WTC11 (cell line): ENCODE measurements around the gene SLPI. TPM values are rescaled to one million over a fixed set of nuclear protein-coding genes. Genes with fewer than 3 reads are reported as not detected.
A peak's percentile ranks its signal among the peaks of the same experiment; 100 is the strongest.

Source experiments
- ATF6 ChIP-seq: sonication (generic); formaldehyde crosslinking; IDR thresholded peaks from 2 replicates; pipeline ENCODE4 v1.8.1; 2023; ENCODE audit warnings: mild to moderate bottlenecking, missing genetic modification reagents
- EMX1 ChIP-seq: fragments of 250-450 bp; sonication (Bioruptor Pico); IDR thresholded peaks from 2 replicates; pipeline ENCODE4 v1.8.0; 2021; ENCODE audit warnings: mild to moderate bottlenecking
- MXD4 ChIP-seq: fragments of 250-450 bp; sonication (Bioruptor Pico); IDR thresholded peaks from 2 replicates; pipeline ENCODE4 v1.8.0; 2021; ENCODE audit warnings: mild to moderate bottlenecking, moderate library complexity, borderline replicate concordance
- NFE2L1 ChIP-seq: sonication (generic); formaldehyde crosslinking; IDR thresholded peaks from 2 replicates; pipeline ENCODE4 v1.8.1; 2023; ENCODE audit warnings: missing genetic modification reagents
- NFYB ChIP-seq: sonication (generic); formaldehyde crosslinking; conservative IDR thresholded peaks from 2 replicates; pipeline ENCODE4 v1.8.0; 2022; ENCODE audit warnings: low read depth, missing genetic modification reagents
- NR2C2 ChIP-seq: sonication (generic); formaldehyde crosslinking; IDR thresholded peaks from 2 replicates; pipeline ENCODE4 v1.8.0; 2022; ENCODE audit warnings: mild to moderate bottlenecking, missing genetic modification reagents
- RORB ChIP-seq: fragments of 250-450 bp; sonication (Bioruptor Pico); IDR thresholded peaks from 2 replicates; pipeline ENCODE4 v1.9.0; 2021; ENCODE audit warnings: mild to moderate bottlenecking
- STAT6 ChIP-seq: sonication (generic); formaldehyde crosslinking; conservative IDR thresholded peaks from 2 replicates; pipeline ENCODE4 v1.8.1; 2023; ENCODE audit warnings: mild to moderate bottlenecking, low read depth, missing genetic modification reagents, moderate library complexity
- TCF7 ChIP-seq: sonication (generic); formaldehyde crosslinking; IDR thresholded peaks from 2 replicates; pipeline ENCODE4 v1.8.0; 2022; ENCODE audit warnings: mild to moderate bottlenecking, low read depth, missing genetic modification reagents, moderate library complexity
- TEAD1 ChIP-seq: sonication (generic); formaldehyde crosslinking; IDR thresholded peaks from 2 replicates; pipeline ENCODE4 v1.8.0; 2022; ENCODE audit warnings: mild to moderate bottlenecking, missing genetic modification reagents
- ZNF232 ChIP-seq: sonication (generic); formaldehyde crosslinking; IDR thresholded peaks from 2 replicates; pipeline ENCODE4 v1.8.0; 2022; ENCODE audit warnings: mild to moderate bottlenecking, missing genetic modification reagents
- ZNF263 ChIP-seq: sonication (generic); formaldehyde crosslinking; IDR thresholded peaks from 2 replicates; pipeline ENCODE4 v1.8.1; 2022; ENCODE audit warnings: low read depth, mild to moderate bottlenecking, moderate library complexity, missing genetic modification reagents
- ZNF317 ChIP-seq: sonication (generic); formaldehyde crosslinking; IDR thresholded peaks from 2 replicates; pipeline ENCODE4 v1.8.1; 2023; ENCODE audit warnings: low read depth, mild to moderate bottlenecking, moderate library complexity, missing genetic modification reagents, borderline replicate concordance
- ZNF396 ChIP-seq: fragments of 250-450 bp; sonication (Bioruptor Pico); IDR thresholded peaks from 2 replicates; pipeline ENCODE4 v1.8.0; 2021; ENCODE audit warnings: mild to moderate bottlenecking, moderate library complexity, borderline replicate concordance
- ZNF425 ChIP-seq: fragments of 250-450 bp; sonication (Bioruptor Pico); conservative IDR thresholded peaks from 2 replicates; pipeline ENCODE4 v1.9.0; 2021; ENCODE audit warnings: mild to moderate bottlenecking
- total RNA-seq: library from RNA; stranded (reverse); gene quantifications from 3 replicates; pipeline ENCODE4 v1.2.3, GENCODE V29; 2021
- TF ChIP-seq, protein P1 (sequence below): sonication (generic); formaldehyde crosslinking; IDR thresholded peaks from 2 replicates; pipeline ENCODE4 v1.8.0; 2022; ENCODE audit warnings: missing genetic modification reagents
- TF ChIP-seq, protein P2 (sequence below): sonication (generic); formaldehyde crosslinking; IDR thresholded peaks from 2 replicates; pipeline ENCODE4 v1.8.1; 2023; ENCODE audit warnings: mild to moderate bottlenecking, missing genetic modification reagents, moderate library complexity
- TF ChIP-seq, protein P3 (sequence below): fragments of 250-450 bp; sonication (Bioruptor Pico); IDR thresholded peaks from 2 replicates; pipeline ENCODE4 v2.1.2; 2022; ENCODE audit warnings: mild to moderate bottlenecking, moderate library complexity
- TF ChIP-seq, protein P4 (sequence below): sonication (generic); formaldehyde crosslinking; IDR thresholded peaks from 2 replicates; pipeline ENCODE4 v1.8.0; 2022; ENCODE audit warnings: mild to moderate bottlenecking, missing genetic modification reagents
- TF ChIP-seq, protein P5 (sequence below): sonication (generic); formaldehyde crosslinking; IDR thresholded peaks from 2 replicates; pipeline ENCODE4 v1.8.1; 2022; ENCODE audit warnings: mild to moderate bottlenecking, missing genetic modification reagents, moderate library complexity, borderline replicate concordance
- TF ChIP-seq, protein P6 (sequence below): sonication (generic); formaldehyde crosslinking; IDR thresholded peaks from 2 replicates; pipeline ENCODE4 v1.8.0; 2022; ENCODE audit warnings: mild to moderate bottlenecking, missing genetic modification reagents

Gene SLPI
- total RNA-seq, 1 experiment from 2014 or later = 0.74 TPM

DNA sequence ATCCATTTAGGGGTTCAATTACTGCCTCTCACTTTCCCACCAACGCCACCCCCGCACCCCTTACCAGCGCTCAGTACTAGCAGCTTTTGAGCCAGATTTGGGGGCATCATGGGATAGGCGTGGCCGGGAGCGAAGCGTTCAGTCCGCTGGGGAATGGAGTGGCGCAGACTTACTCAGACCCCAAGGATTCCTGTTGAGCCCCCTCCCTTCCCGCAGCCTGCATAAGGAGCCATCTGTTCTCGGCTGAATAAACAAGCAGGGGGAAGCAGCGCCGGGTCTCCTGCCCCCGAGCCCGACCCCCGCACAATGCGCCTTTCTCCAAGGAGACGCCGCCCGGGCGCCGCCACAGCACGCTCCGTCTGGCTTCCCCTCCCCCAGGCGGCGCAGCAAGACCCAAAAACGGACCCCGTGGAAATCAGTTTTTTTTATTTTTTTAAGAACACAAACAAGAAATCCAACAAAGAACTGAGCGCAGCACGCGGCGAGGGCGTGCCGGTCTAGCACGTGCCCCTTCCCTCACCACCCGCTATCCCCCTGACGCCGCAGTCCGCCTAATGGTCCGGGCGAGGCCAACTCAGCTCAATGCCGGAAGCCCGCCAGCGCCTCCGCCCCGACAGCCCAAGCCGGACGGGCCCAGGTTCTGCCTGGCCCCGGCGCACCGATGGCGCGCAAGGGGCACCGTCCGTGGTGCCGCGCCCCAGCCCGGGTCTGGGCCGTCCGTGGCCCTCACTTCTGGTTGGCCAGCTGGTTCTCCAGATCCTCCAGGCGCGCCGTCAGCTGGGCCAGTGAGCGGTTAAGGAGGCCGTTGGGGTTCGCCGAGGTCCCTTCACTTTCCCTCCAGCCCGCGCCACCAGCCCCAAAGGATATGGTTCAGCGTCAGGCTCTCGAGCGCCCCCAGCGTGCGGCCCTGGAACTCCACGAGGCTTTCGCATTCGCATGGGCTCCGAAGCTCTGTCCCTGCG, 39.0 kb upstream of the SLPI start (continued):
- TF ChIP-seq, protein P1, sequence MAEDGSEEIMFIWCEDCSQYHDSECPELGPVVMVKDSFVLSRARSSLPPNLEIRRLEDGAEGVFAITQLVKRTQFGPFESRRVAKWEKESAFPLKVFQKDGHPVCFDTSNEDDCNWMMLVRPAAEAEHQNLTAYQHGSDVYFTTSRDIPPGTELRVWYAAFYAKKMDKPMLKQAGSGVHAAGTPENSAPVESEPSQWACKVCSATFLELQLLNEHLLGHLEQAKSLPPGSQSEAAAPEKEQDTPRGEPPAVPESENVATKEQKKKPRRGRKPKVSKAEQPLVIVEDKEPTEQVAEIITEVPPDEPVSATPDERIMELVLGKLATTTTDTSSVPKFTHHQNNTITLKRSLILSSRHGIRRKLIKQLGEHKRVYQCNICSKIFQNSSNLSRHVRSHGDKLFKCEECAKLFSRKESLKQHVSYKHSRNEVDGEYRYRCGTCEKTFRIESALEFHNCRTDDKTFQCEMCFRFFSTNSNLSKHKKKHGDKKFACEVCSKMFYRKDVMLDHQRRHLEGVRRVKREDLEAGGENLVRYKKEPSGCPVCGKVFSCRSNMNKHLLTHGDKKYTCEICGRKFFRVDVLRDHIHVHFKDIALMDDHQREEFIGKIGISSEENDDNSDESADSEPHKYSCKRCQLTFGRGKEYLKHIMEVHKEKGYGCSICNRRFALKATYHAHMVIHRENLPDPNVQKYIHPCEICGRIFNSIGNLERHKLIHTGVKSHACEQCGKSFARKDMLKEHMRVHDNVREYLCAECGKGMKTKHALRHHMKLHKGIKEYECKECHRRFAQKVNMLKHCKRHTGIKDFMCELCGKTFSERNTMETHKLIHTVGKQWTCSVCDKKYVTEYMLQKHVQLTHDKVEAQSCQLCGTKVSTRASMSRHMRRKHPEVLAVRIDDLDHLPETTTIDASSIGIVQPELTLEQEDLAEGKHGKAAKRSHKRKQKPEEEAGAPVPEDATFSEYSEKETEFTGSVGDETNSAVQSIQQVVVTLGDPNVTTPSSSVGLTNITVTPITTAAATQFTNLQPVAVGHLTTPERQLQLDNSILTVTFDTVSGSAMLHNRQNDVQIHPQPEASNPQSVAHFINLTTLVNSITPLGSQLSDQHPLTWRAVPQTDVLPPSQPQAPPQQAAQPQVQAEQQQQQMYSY (CRISPR knock-in tag) = peak; percentile 56; the same call in 1 of the 2 replicates
- TF ChIP-seq ZNF425 (CRISPR knock-in tag) = no peak
- TF ChIP-seq, protein P2, sequence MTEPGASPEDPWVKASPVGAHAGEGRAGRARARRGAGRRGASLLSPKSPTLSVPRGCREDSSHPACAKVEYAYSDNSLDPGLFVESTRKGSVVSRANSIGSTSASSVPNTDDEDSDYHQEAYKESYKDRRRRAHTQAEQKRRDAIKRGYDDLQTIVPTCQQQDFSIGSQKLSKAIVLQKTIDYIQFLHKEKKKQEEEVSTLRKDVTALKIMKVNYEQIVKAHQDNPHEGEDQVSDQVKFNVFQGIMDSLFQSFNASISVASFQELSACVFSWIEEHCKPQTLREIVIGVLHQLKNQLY (CRISPR knock-in tag) = 0 out of 2 replicates have a peak, but pooled peaks have one; percentile 11
- peak; percentile 90 for TF ChIP-seq TEAD1 (CRISPR knock-in tag)
- TF ChIP-seq, protein P3, sequence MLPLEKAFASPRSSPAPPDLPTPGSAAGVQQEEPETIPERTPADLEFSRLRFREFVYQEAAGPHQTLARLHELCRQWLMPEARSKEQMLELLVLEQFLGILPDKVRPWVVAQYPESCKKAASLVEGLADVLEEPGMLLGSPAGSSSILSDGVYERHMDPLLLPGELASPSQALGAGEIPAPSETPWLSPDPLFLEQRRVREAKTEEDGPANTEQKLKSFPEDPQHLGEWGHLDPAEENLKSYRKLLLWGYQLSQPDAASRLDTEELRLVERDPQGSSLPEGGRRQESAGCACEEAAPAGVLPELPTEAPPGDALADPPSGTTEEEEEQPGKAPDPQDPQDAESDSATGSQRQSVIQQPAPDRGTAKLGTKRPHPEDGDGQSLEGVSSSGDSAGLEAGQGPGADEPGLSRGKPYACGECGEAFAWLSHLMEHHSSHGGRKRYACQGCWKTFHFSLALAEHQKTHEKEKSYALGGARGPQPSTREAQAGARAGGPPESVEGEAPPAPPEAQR (CRISPR knock-in tag) = no peak
- TF ChIP-seq MXD4 (CRISPR knock-in tag) = no peak
- TF ChIP-seq RORB (CRISPR knock-in tag) = no peak
- no peak for TF ChIP-seq ZNF396 (CRISPR knock-in tag)
- peak; percentile 88; the same call in 1 of the 2 replicates for TF ChIP-seq NFE2L1 (CRISPR knock-in tag)
- 0 out of 2 replicates have a peak, but pooled peaks have one; percentile 76 for TF ChIP-seq ZNF232 (CRISPR knock-in tag)
- TF ChIP-seq, protein P4, sequence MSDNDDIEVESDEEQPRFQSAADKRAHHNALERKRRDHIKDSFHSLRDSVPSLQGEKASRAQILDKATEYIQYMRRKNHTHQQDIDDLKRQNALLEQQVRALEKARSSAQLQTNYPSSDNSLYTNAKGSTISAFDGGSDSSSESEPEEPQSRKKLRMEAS (CRISPR knock-in tag) = peak; percentile 98
- TF ChIP-seq ZNF317 (CRISPR knock-in tag) = peak; percentile 66; the same call in 1 of the 2 replicates
- no peak for TF ChIP-seq ATF6 (CRISPR knock-in tag)
- TF ChIP-seq, protein P5, sequence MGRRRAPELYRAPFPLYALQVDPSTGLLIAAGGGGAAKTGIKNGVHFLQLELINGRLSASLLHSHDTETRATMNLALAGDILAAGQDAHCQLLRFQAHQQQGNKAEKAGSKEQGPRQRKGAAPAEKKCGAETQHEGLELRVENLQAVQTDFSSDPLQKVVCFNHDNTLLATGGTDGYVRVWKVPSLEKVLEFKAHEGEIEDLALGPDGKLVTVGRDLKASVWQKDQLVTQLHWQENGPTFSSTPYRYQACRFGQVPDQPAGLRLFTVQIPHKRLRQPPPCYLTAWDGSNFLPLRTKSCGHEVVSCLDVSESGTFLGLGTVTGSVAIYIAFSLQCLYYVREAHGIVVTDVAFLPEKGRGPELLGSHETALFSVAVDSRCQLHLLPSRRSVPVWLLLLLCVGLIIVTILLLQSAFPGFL = peak; percentile 89; the same call in 1 of the 2 replicates
- TF ChIP-seq, protein P6, sequence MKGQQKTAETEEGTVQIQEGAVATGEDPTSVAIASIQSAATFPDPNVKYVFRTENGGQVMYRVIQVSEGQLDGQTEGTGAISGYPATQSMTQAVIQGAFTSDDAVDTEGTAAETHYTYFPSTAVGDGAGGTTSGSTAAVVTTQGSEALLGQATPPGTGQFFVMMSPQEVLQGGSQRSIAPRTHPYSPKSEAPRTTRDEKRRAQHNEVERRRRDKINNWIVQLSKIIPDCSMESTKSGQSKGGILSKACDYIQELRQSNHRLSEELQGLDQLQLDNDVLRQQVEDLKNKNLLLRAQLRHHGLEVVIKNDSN (CRISPR knock-in tag) = peak; percentile 78
- no peak for TF ChIP-seq STAT6 (CRISPR knock-in tag)
- no peak for TF ChIP-seq NFYB (CRISPR knock-in tag)
- no peak for TF ChIP-seq EMX1 (CRISPR knock-in tag)
- peak; percentile 50; the same call in 1 of the 2 replicates for TF ChIP-seq NR2C2 (CRISPR knock-in tag)
- peak; percentile 62 for TF ChIP-seq ZNF263
- no peak for TF ChIP-seq TCF7 (CRISPR knock-in tag)
